Left lung (tissue), 10 donors: ENCODE measurements around the gene BICDL1. TPM values are rescaled to one million over a fixed set of nuclear protein-coding genes. Genes with fewer than 3 reads are reported as not detected.

Experiments
- ATAC-seq: fragments of 200-7000 bp; cut with Tn5 transposase; one replicate; pipeline ENCODE4 v1.9.1; 2020; ENCODE audit warnings: moderate library complexity
- DNase-seq, 4 donors: peaks; one replicate each; pipeline ENCODE4 v3.0.0-alpha.2; 2013 to 2020
- H3K27ac ChIP-seq, 2 donors: fragments of 200-600 bp; sonication (generic) in 1 of 2; one replicate each; pipeline versions ENCODE4 v1.5.0 to v1.8.0; 2020 to 2021
- H3K27me3 ChIP-seq, 2 donors: fragments of 200-600 bp; sonication (generic) in 1 of 2; one replicate each; pipeline versions ENCODE4 v1.5.0 to v1.8.0; 2020 to 2021
- H3K36me3 ChIP-seq, 2 donors: fragments of 200-600 bp; sonication (generic) in 1 of 2; one replicate each; pipeline versions ENCODE4 v1.5.0 to v1.8.0; 2020 to 2021
- H3K4me1 ChIP-seq, 2 donors: fragments of 200-600 bp; one replicate each; pipeline ENCODE4 v1.8.0; 2021
- H3K4me3 ChIP-seq, 2 donors: fragments of 200-600 bp; sonication (generic) in 1 of 2; one replicate each; pipeline versions ENCODE4 v1.5.0 to v1.8.0; 2020 to 2021; ENCODE audit warnings: mild to moderate bottlenecking in 1 of 2
- H3K9me3 ChIP-seq, 2 donors: fragments of 200-600 bp; sonication (generic) in 1 of 2; one replicate each; pipeline versions ENCODE4 v1.5.0 to v1.8.0; 2020 to 2021
- intact Hi-C, 2 donors: fragments of 100-400 bp; cut with DNase I; formaldehyde crosslinking; loops; one replicate each; pipeline versions ENCODE4 v1.11.2 to v1.14.2; 2022
- polyA plus RNA-seq, 6 donors: library from polyadenylated mRNA; unstranded; fragments of 120-200 nt; gene quantifications; one replicate each; pipeline ENCODE4 v1.2.1, GENCODE V29; 2013; ENCODE audit not compliant: insufficient read length in 6 of 6
- total RNA-seq, 2 donors: library from RNA; stranded (reverse); fragmentation: NEBNext Ultra II Directional; extraction: Animal tissue kit (Norgen Biotek cat#: 25700); gene quantifications; one replicate each; pipeline ENCODE4 v1.2.1, GENCODE V29; 2021
- TF ChIP-seq, protein P1 (sequence below), 2 donors: fragments of 200-600 bp; sonication (generic) in 1 of 2; IDR thresholded peaks; one replicate each; pipeline versions ENCODE4 v1.5.0 to v1.8.0; 2021; ENCODE audit warnings: antibody characterized with exemption in 2 of 2
- donor health status: DM: no; HTN: yes; CAD: no.
- donor health status: DM: no; HTN: no; CAD: no.

Gene BICDL1
- total and polyA plus RNA-seq, 8 donors = 1.8 to 12.0 (median 3.3) TPM

DNA sequence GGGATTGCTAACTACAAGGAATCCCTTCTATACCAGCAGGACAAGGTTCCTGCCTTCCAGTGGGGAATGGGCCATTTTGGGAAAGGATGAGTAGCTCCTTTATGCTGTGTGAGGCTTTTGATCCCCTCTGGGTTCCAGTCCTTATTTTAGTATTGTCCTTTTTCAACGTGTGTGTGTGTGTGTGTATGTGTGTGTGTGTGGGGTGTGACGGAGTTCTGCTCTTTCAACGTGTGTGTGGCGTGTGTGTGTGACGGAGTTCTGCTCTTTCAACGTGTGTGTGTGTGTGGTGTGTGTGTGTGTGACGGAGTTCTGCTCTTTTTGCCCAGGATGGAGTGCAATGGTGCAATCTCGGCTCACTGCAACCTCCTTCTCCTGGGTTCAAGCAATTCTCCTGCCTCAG lies 100.1 kb downstream of the BICDL1 start:
- ATAC-seq = no peak
- Histone ChIP-seq H3K4me3 (no peak overlapping the region), H3K36me3 (peaks cover 0 to 25% of the 10 kb centered on the region in 2 donors), H3K27me3 (no peaks in the 10 kb centered on the region), H3K9me3 (no peaks in the 10 kb centered on the region), H3K4me1 (peaks cover 0 to 21% of the 10 kb centered on the region in 2 donors), H3K27ac (no peak overlapping the region)
- intact Hi-C loops = no loop called here
- TF ChIP-seq, protein P1, sequence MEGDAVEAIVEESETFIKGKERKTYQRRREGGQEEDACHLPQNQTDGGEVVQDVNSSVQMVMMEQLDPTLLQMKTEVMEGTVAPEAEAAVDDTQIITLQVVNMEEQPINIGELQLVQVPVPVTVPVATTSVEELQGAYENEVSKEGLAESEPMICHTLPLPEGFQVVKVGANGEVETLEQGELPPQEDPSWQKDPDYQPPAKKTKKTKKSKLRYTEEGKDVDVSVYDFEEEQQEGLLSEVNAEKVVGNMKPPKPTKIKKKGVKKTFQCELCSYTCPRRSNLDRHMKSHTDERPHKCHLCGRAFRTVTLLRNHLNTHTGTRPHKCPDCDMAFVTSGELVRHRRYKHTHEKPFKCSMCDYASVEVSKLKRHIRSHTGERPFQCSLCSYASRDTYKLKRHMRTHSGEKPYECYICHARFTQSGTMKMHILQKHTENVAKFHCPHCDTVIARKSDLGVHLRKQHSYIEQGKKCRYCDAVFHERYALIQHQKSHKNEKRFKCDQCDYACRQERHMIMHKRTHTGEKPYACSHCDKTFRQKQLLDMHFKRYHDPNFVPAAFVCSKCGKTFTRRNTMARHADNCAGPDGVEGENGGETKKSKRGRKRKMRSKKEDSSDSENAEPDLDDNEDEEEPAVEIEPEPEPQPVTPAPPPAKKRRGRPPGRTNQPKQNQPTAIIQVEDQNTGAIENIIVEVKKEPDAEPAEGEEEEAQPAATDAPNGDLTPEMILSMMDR (IDR thresholded peaks at IDR 0.05) = no peak
- no peak for DNase-seq

DNA sequence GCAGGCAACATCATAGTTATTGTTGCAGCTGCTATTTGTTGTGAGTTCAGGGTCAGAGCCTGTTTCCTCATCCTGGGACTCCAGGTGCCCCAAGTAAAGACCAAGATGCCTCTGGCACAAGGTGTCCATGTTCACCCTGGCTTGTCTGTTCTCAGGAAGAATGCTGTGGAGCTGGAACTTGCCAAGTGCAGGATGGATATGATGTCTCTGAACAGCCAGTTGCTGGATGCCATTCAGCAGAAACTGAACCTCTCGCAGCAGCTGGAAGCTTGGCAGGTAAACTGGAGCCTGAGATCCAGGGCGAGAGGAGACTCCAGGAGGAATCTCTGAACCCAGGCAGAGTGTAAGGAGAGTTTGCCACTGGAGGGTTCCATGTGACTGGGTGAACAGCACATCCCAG lies 100.8 kb downstream of the BICDL1 start:
- Histone ChIP-seq H3K9me3 (no peaks in the 10 kb centered on the region), H3K27me3 (no peaks in the 10 kb centered on the region), H3K27ac (no peak overlapping the region), H3K4me3 (no peak overlapping the region), H3K4me1 (peaks cover 0 to 21% of the 10 kb centered on the region in 2 donors), H3K36me3 (peaks cover 0 to 32% of the 10 kb centered on the region in 2 donors)
- DNase-seq (no peak), ATAC-seq (no peak)
- TF ChIP-seq, protein P1 (IDR thresholded peaks at IDR 0.05) = no peak
- intact Hi-C loops = no loop called here

GRCh38 chr12:120090206-120090605 lies 101.2 kb downstream of the BICDL1 start:
- Histone ChIP-seq H3K4me1 (peaks cover 0 to 21% of the 10 kb centered on the region in 2 donors), H3K36me3 (peaks cover 0 to 36% of the 10 kb centered on the region in 2 donors), H3K27ac (no peak overlapping the region), H3K9me3 (no peaks in the 10 kb centered on the region), H3K4me3 (no peak overlapping the region), H3K27me3 (no peaks in the 10 kb centered on the region)
- ATAC-seq (no peak), DNase-seq (no peak)
- intact Hi-C loops = no loop called here
- TF ChIP-seq, protein P1 (IDR thresholded peaks at IDR 0.05) = no peak

DNA sequence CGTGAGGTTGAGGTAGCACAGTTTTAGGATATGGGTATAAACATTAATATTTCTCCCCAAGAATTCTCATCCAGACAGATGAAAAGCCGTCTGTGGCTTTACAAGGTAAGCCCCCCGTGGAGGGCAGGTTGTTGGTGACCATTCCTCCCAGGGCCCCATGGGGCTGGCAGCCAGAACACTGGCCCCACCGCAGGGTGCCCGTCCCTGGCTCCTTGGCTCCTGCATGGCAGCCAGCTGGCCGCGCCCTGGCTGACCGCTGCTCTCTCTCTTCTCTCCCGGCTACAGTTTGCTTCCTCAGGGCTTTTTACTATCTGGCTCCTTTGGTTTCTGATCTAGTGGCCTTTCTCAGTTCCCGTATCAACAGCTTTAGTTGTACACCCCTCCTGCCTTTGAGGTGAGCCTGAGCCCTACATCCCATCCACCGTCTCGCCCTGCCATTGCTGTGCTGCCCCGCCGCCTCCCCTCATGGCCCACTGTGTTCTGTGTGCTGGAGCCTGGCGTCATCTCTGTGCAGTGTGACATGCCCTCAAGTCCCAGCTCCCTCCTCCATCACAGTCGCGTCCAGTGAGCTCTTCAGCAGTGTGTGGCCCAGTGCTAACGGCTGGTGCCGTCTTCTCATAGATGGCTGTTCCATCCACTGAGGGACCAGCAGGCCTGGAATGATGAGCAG lies 101.7 kb downstream of the BICDL1 start:
- TF ChIP-seq, protein P1 (IDR thresholded peaks at IDR 0.05) = no peak
- H3K27ac ChIP-seq = no peak overlapping the region
- H3K27me3 ChIP-seq = no peaks in the 10 kb centered on the region
- intact Hi-C loops = no loop called here
- ATAC-seq (no peak), DNase-seq (peak in 1 of 4 donors; percentile 63)
- peaks cover 0 to 21% of the 10 kb centered on the region in 2 donors for H3K4me1 ChIP-seq
- H3K36me3 ChIP-seq = peaks cover 0 to 41% of the 10 kb centered on the region in 2 donors
- no peak overlapping the region for H3K4me3 ChIP-seq
- no peaks in the 10 kb centered on the region for H3K9me3 ChIP-seq

GRCh38 chr12:120091371-120092090 lies 102.5 kb downstream of the BICDL1 start:
- no peak for ATAC-seq

More at GRCh38 chr12:120091371-120092090, 102.5 kb downstream of the BICDL1 start:
- Histone ChIP-seq H3K4me1 (peaks cover 0 to 16% of the 10 kb centered on the region in 2 donors), H3K27me3 (no peaks in the 10 kb centered on the region), H3K4me3 (no peak overlapping the region), H3K36me3 (peaks cover 0 to 49% of the 10 kb centered on the region in 2 donors), H3K9me3 (no peaks in the 10 kb centered on the region), H3K27ac (no peak overlapping the region)
- intact Hi-C loops = no loop called here
- TF ChIP-seq, protein P1 (IDR thresholded peaks at IDR 0.05) = no peak
- peak in 1 of 4 donors; percentile 40 for DNase-seq
